ENCODE measurements around the gene NEK10.

NEK10 gene

DNA sequence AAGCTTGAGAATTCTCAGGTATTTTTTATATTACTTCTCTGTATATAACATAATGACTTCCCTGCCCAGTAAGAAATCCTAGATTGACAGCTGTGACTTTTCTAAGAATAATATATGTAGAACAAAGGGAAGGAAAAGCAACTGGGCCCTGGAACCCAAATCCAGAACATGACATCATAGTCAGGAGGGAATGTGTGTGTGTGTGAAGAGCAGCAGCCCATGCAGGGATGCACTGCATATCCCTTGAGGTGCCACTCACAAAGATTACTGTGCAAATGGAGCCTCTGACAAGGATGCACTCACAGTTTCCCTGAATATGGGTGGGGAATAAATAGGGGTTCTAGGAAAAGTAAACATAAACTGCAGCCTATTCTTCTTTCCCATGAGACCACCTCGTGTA lies 279.5 kb downstream of the NEK10 start:
- TF ChIP-seq, protein P1, sequence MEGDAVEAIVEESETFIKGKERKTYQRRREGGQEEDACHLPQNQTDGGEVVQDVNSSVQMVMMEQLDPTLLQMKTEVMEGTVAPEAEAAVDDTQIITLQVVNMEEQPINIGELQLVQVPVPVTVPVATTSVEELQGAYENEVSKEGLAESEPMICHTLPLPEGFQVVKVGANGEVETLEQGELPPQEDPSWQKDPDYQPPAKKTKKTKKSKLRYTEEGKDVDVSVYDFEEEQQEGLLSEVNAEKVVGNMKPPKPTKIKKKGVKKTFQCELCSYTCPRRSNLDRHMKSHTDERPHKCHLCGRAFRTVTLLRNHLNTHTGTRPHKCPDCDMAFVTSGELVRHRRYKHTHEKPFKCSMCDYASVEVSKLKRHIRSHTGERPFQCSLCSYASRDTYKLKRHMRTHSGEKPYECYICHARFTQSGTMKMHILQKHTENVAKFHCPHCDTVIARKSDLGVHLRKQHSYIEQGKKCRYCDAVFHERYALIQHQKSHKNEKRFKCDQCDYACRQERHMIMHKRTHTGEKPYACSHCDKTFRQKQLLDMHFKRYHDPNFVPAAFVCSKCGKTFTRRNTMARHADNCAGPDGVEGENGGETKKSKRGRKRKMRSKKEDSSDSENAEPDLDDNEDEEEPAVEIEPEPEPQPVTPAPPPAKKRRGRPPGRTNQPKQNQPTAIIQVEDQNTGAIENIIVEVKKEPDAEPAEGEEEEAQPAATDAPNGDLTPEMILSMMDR (IDR thresholded peaks at IDR 0.05; ENCODE audit: low read depth, low read length) = no peak
- DNase-seq (ENCODE audit: extremely low read depth, low read depth) = no peak

DNA sequence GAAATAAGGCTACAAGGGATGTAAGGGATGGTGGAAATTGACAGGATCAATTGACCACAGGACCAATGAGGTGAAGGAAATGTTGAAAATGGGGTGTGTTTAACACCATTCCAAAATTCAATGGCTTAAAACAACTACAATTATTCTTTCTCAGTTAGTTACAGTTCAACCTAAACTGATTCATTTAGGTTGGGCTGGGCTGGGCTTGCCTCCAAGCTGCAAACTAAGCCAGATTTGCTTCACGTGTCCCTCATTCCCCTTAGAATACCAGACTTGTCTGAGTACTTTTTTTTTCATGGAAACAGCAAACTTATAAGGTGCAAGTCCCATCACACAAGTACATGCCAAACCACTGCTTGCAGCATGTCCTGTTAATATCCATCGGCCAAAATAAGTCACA lies 280.1 kb downstream of the NEK10 start:
- no peak for DNase-seq (ENCODE audit: extremely low read depth, low read depth)
- TF ChIP-seq, protein P1 (IDR thresholded peaks at IDR 0.05; ENCODE audit: low read depth, low read length) = no peak

DNA sequence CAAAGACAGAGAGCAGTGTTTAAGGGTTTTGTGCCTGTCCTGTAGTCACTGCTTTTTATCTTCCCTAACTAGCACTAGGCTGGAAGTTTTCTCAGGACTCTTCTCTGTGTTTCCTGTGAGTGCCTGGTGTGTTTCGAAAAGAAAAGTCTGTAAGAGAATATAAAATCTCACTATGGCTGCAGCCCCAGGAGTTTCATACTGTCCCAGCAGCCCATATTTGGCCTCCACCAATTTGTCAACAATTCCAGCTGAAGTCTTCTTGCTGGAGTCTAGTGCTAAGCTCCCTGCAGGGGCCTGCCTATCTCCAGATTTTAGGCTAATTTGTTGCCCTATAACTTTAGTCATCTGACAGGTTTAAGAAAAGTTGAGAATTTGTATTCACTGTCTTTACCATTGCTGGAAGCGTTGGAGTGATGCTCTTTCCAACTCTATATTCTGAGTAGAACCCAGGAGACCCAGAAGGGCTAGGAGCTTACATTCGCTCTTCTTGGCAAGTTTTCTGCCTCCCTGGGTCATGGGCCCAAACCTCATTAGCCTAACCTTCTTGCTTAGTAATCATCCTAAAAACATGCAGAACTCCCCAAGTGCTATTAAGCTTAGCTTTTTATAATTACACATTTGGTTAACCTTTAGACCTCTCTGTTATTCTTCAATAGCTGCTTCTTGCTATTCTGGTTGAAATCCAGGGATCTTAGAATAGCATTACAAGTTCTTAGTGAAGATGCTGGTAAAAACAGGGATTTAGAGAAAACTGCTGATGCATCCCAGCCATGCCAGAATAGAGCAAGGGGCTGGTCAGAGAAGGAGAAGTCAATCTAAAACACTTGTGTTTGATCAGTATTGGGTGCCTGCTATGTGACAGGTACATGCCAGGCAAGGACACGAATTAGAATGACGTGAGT lies 283.1 kb downstream of the NEK10 start:
- TF ChIP-seq, protein P1 (IDR thresholded peaks at IDR 0.05; ENCODE audit: low read depth, low read length) = no peak
- no peak for DNase-seq (ENCODE audit: extremely low read depth, low read depth)

DNA sequence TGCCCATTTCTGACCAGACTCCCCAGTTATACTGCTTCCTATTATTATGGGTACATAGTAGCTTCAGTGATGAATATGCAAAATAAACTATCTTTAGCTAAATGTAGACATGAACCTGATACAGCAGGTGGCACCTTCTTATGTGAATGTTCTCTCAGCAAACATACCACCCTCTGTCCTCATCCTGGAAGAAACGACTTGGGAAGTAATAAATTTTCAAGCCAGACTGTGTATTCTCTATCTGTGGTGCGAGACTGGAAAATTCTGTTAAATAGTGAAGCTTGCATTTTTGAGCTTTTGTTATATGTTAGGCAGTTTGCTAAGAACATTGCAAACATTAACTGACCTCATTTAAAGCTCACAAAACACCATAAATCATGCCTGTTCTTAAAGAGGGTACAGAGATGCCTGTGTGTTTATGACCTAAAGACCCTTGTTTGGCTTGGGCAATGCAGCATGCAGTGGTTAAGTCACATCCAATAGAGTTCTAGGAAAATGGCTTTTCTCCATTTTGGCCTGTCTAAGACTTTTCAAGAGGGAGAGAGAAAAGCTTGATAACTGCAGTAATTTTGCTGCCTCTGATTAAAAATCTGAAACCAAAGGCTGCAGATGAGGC lies 287.1 kb downstream of the NEK10 start:
- DNase-seq (ENCODE audit: extremely low read depth, low read depth) = no peak
- TF ChIP-seq, protein P1 (IDR thresholded peaks at IDR 0.05; ENCODE audit: low read depth, low read length) = no peak

DNA sequence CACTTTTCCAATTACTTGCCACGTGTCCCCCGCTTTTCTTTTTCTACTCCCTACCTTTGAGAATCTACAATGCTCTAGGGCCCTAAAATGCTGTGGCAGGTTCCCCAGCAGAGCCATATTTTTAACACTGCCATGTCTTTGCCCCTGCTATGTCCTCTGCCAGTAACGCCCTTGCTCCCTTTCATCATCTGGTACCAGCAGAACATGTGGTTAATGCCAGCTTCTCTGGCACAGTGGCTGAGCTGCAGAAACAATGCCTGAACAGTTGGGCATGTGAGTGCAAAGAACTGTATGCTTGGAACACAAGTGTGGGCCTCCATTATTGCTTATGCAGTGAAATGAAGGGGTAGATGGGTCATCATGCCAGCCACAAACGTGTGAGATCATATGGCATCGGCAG lies 287.6 kb downstream of the NEK10 start:
- TF ChIP-seq, protein P1 (IDR thresholded peaks at IDR 0.05; ENCODE audit: low read depth, low read length) = no peak
- no peak for DNase-seq (ENCODE audit: extremely low read depth, low read depth)

DNA sequence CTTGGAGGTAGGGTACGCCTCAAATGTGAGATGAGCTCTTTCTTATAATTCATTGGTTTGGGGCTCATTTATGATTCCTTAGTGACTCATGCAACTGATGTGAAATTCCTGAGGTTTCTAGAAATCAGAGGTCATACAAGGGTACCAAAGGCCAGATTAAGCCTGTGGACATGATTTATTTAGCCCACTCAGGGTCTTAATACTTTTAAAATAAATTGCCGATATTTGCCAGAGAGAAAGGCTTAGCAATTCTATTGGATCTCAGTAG lies 289.0 kb downstream of the NEK10 start:
- TF ChIP-seq, protein P1 (IDR thresholded peaks at IDR 0.05; ENCODE audit: low read depth, low read length) = no peak
- no peak for DNase-seq (ENCODE audit: extremely low read depth, low read depth)

DNA sequence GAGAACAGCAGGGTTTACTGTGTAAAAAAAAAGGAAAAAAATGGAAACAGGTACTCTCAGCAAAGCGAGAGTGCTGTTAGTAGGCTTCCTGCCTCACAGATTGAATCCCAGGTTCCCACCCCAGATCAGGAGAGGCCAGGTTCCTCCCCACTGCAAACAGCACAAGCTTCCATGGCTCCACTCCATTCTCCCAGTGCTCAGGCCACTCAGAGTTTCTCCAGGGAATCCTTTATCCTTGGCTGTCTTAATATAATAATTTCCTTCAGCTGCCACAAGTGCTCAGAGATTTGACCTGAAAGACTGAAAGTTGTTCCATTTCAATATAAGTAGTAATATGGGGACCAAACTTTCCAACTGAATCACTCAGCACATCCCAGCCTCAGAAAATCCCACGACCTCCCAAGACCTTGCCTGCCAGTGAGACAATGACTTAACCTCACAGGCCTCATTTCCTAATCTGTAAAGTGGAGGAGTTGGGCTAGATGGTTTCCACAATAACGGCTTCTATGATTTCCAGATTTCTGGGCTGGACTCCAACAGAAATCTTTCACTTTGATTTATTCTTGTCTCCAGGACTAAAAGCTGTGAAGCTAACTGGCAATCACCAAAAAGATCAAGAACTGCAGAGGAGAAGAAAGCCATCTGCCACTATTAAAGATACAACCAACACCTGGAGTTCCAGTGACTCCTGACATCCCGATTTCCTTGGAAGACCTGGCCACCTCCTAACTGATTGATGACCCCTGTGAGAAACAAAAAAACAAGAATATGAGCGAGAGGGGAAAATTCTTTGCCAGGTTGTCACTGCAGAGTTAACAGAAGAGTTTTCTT lies 289.5 kb downstream of the NEK10 start:
- TF ChIP-seq, protein P1 (IDR thresholded peaks at IDR 0.05; ENCODE audit: low read depth, low read length) = no peak
- DNase-seq (ENCODE audit: extremely low read depth, low read depth) = no peak

Data from AG09319 (cell line).